ENCODE data around the gene HS3ST5.

DNA sequence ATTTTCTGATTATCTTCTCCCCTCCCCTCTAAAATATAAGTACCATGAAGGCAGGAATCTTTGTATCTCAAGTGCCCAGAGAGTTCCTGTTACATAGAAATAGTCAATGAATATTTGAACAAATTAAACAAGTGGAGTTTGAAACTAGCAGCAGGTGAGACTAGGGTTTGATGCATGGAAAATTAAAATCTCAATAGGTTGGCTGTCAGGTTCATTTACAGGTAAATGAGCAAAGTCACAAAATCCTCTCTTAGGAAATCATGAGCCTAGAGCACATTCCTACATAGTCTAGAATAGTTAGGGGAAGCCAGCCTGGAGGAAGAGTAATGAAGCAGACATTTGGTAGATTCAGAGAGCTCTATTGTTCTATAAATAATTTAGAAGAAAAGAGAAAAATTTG, 140.4 kb downstream of the HS3ST5 start:
- TF ChIP-seq, protein P1, sequence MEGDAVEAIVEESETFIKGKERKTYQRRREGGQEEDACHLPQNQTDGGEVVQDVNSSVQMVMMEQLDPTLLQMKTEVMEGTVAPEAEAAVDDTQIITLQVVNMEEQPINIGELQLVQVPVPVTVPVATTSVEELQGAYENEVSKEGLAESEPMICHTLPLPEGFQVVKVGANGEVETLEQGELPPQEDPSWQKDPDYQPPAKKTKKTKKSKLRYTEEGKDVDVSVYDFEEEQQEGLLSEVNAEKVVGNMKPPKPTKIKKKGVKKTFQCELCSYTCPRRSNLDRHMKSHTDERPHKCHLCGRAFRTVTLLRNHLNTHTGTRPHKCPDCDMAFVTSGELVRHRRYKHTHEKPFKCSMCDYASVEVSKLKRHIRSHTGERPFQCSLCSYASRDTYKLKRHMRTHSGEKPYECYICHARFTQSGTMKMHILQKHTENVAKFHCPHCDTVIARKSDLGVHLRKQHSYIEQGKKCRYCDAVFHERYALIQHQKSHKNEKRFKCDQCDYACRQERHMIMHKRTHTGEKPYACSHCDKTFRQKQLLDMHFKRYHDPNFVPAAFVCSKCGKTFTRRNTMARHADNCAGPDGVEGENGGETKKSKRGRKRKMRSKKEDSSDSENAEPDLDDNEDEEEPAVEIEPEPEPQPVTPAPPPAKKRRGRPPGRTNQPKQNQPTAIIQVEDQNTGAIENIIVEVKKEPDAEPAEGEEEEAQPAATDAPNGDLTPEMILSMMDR (optimal IDR thresholded peaks at IDR 0.05 in 1 of 3, IDR thresholded peaks at IDR 0.05 in 1 of 3, conservative IDR thresholded peaks at IDR 0.05 in 1 of 3; ENCODE audit: extremely low read depth in 1 of 3, insufficient read depth in 2 of 3, low read length in 3 of 3), result no peak
- no peak for TF ChIP-seq EZH2 (IDR thresholded peaks at IDR 0.05; ENCODE audit: low read length)
